Stimulated activated CD4-positive, alpha-beta T cell treated with anti-CD3 and anti-CD28 coated beads, Interleukin-2, amount 100 ng/mL, for 4 hours (primary cell): ENCODE data around the gene PLAAT3.
"Not testable (repeated sequence)": the region's sequence is repeated elsewhere in the genome, so short reads cannot be mapped to it uniquely, and the experiment has no call there.

Source experiments
- DNase-seq: peaks from one replicate; pipeline ENCODE4 v3.0.0-alpha.2; 2020; ENCODE audit warnings: low read depth

Gene PLAAT3

GRCh38 chr11:63567044-63567840 is 47.0 kb downstream of the PLAAT3 start:
- DNase-seq: peak; percentile 58

GRCh38 chr11:63564784-63565350 is 49.4 kb downstream of the PLAAT3 start:
- no peak for DNase-seq

- DNase-seq: no peak
These were observed 50.0 kb downstream of the PLAAT3 start for GRCh38 chr11:63564056-63564774.

GRCh38 chr11:63563201-63564055 is 50.8 kb downstream of the PLAAT3 start, which contains the start of gene PLAAT2:
TSS of gene PLAAT2 (minus strand) at chr11:63563379. CDS start at chr11:63563324, 55 bp downstream.
- no peak for DNase-seq

DNA sequence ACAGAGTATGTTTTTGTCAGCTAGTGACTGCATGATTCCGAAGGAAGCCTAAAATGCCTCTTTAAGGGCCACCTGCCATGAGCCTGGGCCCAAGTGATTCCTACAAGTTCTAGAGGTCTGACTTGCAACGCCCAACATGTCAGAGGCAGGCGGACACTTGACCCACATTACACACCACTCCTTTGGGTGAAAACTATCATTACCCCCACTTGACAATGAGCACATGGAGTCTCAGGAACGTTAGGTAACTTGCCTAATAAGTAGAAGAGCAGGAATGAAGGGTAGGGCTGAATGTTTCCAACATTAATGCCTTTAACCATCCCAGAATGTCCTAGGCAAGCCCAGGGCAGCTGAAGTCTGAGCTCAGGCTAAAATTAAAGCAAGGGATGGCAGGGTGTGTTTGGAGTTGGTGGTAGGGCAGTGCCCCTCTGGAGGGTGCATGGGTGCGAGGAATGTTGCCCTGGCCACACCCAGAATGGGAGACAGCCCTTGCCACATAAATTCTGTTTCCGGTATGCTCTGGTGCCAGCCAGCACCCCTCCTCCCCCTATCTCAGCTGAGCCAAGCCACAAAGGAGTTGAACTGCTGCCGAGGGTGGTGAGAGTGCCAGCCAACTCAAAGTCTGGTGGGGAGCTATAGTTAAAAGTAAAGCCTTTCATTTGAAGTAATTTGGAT is 53.6 kb downstream of the PLAAT3 start:
- no peak for DNase-seq

- DNase-seq: no peak
These were observed 55.6 kb downstream of the PLAAT3 start for GRCh38 chr11:63558459-63559157.

DNA sequence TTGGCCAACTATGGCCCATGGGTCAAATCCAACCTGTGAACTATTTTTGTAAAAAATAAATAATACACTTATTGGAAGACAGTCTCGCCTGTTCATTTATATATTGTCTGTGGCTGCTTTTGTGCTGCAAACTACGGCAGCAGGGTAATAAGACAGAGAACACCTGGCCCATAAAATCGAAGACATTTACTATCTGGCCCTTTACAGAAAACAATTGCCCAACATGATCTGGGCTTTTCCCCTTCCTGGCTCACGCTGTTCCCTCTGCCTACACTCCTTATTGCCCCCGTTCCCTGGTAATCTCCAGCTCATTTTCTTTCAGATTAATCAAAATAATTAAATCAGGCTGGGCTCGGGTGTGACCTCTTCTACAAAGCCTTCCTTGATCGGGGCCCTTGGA is 56.7 kb downstream of the PLAAT3 start:
- DNase-seq: no peak

DNA sequence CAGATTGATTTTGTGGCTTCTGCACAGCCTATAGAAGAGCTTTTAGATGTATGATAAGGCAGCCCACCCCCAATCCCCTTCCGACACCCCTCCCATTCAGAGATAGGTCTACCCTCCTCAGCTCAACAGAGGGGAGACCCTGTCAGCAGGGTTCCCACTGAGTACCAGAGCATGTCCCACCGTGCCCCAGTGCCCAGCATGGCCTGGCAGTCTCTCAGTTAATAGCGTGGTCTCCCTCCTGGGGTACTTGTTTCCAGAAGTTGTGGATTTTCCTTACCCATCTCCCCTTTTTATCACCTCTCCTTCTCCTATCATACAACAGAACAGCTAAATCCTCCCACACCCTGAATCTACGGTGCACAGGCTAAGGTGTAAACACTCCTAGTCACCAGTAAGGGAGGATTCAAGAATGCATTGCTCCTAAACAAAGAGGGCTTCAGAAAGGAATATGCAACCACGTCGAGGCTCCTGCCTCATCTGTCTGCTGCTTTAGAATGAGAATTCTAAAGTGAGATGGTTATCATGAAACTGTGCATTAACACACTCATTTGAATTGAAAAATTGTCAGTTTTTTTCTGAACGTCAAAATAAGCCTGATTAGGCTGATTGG is 57.7 kb downstream of the PLAAT3 start:
- DNase-seq: no peak

GRCh38 chr11:63554877-63555223 is 59.4 kb downstream of the PLAAT3 start:
- DNase-seq: no peak

DNA sequence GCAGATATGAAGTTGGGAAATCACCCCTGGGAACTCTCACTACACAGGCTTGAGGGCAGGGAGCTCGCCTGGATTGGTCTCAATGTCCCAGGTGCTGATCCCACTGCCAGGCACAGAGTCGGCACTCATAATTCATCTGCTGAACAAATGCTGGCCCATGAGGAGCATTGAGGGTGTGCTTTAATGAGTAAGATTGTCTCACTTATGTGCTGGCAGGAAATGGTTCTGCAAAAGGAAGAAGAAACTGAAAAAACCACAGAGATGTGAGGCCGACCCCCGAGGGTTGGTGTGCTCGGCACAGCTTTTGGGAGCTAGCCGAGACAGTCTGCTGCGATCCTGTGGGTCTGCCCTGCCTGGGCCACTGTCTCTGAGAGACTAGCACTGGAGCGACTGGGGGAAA is 60.5 kb downstream of the PLAAT3 start:
- DNase-seq: peak; percentile 34

GRCh38 chr11:63552921-63553320 is 61.3 kb downstream of the PLAAT3 start:
- DNase-seq: no peak

- DNase-seq: no peak
These were observed 62.4 kb downstream of the PLAAT3 start for GRCh38 chr11:63551889-63552266.

GRCh38 chr11:63551091-63551888 is 62.9 kb downstream of the PLAAT3 start:
- no peak for DNase-seq

- DNase-seq: not testable (repeated sequence)
These were observed 64.0 kb downstream of the PLAAT3 start for GRCh38 chr11:63550156-63550700.

DNA sequence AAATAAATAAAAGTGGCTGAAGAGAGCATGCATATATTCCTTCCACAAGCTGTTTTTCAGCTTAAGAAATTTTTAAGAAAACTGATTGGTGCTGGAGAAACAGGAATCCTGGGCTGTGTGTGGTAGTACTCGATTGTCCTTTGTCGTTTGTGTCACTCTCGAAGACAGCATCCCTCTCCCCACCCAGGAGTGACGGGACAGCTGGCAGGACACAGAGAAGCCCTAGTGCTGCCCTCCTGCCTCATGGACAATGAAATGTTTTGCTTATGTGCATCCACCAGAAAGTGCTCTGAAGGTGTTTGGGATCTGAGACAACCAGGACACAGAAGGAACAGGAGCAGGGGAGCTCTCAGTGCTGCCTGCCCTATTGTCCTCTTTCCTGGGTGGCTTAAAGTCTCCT is 64.8 kb downstream of the PLAAT3 start:
- no peak for DNase-seq

- no peak for DNase-seq
These were observed 66.1 kb downstream of the PLAAT3 start for GRCh38 chr11:63548178-63548577.

DNA sequence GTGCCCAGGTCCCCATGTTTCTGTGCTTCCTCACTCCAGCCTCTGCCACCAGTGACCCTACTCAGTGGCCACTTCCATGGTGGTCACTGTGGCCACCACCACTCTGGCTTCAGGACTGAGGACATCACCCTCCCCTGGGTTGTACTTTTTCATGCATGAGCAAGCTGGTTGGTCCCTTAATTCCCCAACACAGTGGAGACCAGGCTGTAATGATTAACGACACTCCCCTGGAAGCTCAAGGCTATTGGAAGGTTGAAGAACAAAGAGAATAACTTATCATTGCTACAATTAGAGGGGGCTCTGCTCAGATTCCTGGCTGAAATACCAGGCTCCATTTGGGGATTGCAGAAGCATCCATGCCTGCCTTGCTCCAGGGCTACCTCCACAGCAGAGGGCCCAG is 67.2 kb downstream of the PLAAT3 start:
- DNase-seq: no peak

GRCh38 chr11:63543711-63544110 is 70.5 kb downstream of the PLAAT3 start:
- DNase-seq: no peak

DNA sequence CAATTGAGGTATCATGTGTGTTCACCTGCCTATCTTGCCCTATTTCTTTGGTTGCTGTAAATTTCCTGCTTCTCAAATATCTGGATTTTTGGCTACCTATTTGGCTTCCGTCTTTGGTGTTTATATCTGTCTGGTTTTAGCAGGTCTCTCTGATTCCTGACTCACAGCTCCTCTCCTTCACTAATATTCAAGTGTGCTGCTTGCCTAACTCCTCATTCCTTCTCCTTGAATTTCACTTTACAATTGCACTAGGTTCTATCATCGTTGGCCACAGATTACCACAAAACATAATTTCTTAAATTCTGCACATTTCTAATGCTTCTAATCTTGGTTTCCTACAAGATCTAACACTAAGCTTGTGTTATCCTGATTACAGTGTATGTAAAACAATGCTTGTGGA is 71.7 kb downstream of the PLAAT3 start:
- not testable (repeated sequence) for DNase-seq
